ENCODE data around the gene NASP.

The NASP gene

DNA sequence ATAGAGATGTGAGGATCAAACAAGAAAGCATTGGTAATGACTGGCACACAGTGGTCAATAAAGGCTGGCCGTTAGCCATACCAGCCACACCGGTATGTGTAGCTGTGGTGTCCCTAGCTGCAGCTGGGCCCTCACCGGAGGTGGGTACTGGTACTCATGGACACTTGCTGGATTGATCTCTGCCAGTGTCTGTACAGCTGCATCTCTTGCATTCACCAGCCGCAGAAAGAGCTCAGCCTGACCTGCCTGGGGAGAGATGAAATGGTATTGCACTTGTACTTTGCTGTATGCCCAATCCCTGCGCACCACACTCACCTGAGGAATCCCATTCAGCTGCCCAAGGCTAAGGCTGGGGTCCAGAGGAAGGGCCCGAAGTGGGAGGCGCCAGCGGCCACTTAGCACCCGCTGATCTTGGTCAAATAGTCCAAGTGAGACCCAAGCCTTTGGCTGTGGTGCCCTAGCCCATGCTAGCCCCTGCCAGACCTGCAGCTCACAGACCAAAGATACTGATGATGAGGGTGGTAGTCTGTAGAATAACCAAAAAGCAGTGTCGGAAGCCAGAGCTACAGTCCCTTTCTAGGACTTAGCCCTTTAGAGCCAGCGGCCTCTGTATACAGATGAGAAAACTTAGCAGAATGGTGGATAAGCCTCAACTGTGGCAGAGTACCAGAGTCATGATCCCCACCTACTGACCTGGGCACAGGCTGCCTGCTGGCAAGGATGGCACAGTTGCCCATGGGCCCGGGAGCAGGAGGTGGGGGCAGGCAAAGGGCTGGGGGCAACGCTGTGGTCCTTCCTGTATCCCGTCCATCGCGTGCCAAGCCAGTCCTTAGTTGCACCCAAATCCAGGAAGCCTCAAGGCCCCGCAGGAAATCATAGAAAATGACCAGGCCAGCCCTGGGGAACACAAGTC is 37.0 kb downstream of the NASP start:
- no peak for DNase-seq (ENCODE audit: low spot score)

DNA sequence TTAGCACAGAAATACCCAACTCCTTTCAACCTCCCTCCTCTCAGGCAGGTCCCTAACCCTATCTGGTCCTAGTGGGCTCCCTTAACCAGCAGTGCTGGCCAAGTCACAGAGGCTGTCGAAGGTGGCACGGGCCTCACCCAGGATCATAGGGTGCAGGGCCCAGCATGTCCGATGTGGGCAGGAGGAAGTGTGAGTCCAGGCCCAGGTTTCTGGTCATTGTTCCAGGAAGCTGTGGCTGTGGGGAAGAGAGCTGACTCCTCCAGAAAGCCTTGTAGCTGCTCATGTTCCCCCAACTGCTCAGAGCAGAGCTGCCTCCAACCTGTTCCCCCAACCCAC is 37.6 kb downstream of the NASP start:
- no peak for DNase-seq (ENCODE audit: low spot score)

GRCh38 chr1:45621895-45622523 is 38.2 kb downstream of the NASP start:
- no peak for DNase-seq (ENCODE audit: low spot score)

DNA sequence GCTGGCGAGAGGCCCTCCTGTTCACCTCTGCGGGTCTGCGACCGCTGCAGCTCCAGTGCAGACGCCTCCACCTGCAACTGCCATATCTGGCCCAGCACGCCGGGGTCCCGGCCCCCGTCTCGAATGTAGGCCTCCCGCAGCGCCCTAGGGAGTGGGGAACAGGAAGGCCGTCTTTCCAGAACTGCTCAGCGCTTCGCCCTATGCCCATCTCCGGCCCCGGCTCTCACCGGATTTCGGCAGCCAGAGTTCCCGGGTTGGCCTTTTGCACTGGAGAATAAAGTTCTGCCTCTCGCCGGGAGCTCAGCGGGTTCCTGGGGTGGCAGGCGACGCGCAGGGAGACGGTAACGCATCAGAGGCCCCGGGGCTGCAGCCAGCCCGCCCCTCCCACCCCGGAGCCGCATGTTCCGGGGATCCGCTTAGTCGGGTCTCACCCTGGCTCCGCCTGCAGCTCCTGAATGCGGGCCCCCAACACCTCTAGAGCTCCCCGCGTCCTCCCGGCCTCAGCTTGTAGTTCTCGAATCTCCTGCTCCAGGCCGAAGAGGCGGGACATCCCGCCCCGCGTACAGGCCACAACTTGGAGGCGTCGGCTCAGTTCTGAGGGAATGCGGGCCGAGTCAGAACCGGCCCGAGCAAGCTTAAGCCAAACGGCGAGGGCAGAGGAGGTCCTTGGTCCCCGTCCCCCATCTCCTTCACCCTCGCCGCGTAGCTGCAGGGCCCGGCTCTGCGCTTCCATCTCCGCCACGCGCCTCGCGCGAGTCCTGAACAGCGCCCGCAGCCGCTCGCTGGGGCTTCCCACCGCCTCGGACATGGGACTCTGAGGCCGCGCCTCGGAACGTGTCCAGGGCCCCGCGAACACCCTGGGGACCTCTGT is 38.9 kb downstream of the NASP start:
- no peak for DNase-seq (ENCODE audit: low spot score)

GRCh38 chr1:45623972-45624371 is 40.1 kb downstream of the NASP start, which contains the start of gene CCDC17:
TSS of gene CCDC17 (minus strand) at chr1:45624054. CDS start at chr1:45623909, 145 bp downstream.
- DNase-seq (ENCODE audit: low spot score), result no peak

- no peak for DNase-seq (ENCODE audit: low spot score)
Measured at GRCh38 chr1:45629035-45629434, 45.2 kb downstream of the NASP start.

DNA sequence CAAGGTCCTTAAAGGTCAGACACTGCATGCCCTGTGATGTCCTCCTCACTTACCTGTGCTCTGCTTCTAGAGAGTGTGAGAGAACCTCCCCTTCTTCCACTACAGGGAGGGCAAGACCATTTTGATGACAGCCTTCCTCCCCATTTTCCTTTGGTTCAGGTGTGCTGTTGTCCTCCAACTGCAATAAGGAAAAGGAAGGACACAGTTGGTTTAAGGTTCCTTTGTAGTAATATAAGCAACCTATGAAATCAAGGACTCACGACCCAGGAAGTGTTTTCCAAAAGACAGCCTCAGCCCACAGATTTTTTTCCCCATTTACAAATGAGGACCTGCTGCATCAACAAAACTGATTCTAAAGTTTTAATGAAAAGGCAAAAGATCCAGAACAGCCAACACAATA is 46.6 kb downstream of the NASP start:
- no peak for DNase-seq (ENCODE audit: low spot score)

GRCh38 chr1:45635211-45635610 is 51.4 kb downstream of the NASP start:
- DNase-seq (ENCODE audit: low spot score), result no peak

GRCh38 chr1:45640293-45640692 is 56.5 kb downstream of the NASP start:
- no peak for DNase-seq (ENCODE audit: low spot score)

DNA sequence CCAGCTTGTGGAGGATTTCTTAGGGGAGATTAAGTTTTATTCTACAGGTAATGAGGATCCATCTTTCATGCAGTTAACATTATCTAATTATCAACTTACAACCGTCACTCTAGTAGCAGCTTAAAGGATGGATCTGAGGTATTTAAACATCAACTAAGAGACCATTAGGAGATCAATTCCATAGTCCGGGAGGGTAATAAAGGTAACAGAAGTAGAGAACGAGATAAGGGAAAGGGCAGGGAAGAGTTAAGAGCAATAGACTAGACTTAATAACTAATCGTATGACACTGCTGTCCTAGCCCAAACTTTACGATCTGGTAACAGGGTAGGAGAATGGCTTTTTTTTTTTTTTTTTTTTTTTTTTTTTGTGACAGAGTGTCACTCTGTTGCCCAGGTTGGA is 59.5 kb downstream of the NASP start:
- no peak for DNase-seq (ENCODE audit: low spot score)

DNA sequence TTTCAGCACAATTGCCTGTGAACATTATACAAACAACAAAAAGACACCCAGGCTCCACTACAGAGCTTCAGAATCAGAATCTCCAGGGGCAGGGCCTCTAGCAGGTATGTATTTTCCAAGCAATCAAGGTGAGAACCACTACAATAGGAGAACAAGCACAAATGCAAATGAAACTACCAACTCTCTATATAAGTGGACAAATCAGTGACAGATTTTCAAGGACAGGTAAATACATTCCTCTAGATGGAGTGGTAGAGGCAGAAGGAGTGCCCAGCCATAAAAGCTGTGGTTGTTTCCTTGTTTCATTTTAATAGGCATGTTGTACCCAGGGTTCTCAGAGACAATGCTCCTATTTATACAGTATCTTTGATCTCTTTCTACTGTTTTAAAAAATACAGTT is 60.1 kb downstream of the NASP start:
- DNase-seq (ENCODE audit: low spot score), result peak; percentile 56

GRCh38 chr1:45644661-45645060 is 60.8 kb downstream of the NASP start:
- DNase-seq (ENCODE audit: low spot score), result no peak

- no peak for DNase-seq (ENCODE audit: low spot score)
Measured at GRCh38 chr1:45647248-45648021, 63.6 kb downstream of the NASP start.

GRCh38 chr1:45654540-45655280 is 70.9 kb downstream of the NASP start:
- no peak for DNase-seq (ENCODE audit: low spot score)

- DNase-seq (ENCODE audit: low spot score), result no peak
Measured at GRCh38 chr1:45656573-45657226, 72.9 kb downstream of the NASP start.

DNA sequence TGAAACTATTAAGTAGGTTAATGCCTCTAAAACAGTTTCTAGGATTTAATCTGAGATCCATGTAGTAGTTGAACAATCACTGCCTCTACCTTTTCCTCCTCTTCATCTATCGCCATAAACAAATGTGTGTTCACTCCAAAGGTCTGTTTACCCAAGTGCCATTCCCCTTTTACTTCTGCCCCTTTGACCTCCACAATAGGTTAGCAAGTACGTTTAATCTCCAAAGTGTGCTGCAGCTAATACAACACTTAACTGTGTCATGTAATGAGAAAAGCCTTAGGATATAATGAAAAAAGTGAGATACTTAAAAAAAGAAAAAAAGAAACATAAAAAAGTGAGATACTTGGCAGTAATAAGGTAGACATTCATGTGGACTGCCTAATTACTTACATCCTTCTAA is 74.3 kb downstream of the NASP start:
- DNase-seq (ENCODE audit: low spot score), result no peak

DNA sequence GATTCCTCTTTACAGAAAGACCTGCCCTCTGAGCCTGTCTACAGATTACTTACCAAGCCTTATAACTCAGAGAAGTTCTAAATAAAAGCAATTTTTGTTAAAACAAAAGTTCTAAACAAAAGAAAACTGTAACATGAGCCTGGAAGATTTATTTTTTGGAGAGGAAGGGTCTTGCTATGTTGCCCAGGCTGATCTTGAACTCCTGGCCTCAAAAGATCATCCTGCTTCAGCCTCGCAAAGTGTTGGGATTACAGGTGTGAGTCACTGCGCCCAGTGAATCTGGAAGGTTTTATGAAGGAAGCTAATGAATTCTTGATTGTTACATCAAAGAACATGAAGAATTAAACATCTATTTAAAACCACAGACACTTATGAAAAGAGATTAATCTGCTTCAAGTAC is 75.4 kb downstream of the NASP start:
- DNase-seq (ENCODE audit: low spot score), result no peak

DNA sequence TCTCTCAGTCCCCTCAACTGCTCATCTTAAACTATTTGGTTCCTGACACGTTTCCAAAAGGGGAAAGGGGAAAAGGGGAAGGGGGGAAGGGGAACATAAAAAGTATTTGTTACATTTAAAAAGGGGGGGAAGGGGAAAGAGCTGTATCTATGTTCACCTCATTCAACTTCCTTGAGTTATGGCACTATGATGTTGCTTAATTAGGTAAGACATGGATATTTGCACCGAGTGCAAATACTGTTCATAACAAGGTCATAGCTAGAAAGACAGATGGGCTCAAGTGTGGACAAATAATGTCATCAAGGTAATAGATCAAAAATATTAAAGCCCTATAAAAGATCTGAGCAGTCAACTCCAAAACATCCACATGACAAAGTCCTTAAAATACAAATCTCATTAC is 76.5 kb downstream of the NASP start:
- no peak for DNase-seq (ENCODE audit: low spot score)

- DNase-seq (ENCODE audit: low spot score), result no peak
Measured at GRCh38 chr1:45666836-45667235, 83.0 kb downstream of the NASP start.

DNA sequence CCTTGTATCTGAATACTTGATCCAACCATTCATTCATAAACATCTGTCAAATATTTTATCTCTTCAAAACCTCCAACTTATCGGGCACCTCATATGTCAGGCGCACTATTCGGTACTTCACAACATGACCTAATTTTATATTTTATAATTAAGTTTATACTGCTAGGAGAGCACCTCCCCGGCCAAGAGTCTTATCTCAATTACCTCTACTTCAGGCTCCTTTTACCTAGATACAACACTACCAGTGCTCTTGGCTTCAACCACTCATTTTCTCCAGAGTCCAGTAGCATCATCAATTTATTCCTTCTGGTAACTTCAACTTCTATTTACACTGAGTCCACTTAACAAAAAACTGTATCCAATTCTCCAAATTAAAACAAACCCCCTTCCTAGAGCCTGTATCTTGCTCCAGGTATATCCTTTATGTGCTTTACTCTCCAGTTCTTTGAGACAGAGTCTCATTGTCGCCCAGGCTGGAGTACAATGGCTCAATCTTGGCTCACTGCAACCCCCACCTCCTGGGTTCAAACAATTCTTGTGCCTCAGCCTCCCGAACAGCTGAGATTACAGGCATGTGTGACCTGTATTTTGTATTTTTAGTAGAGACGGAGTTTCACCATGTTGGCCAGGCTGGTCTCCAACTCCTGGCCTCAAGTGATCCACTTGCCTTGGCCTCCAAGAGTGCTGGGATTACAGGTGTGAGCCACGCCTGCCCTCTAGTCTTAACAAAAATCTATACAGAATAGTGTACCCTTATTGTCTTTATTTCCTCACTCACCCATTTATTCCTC is 83.7 kb downstream of the NASP start:
- DNase-seq (ENCODE audit: low spot score), result no peak

Measured in COLO829 (cell line).